NCI-H187 treated with DMSO at 0.1 percent for 48 hours (cell line): ENCODE data around the gene ABTB2.

Experiments
- DNase-seq: peaks from one replicate; lab custom pipeline; 2025; lab: John Stamatoyannopoulos, UW

The ABTB2 gene

GRCh38 chr11:34360046-34360445, 2.2 kb upstream of the ABTB2 start:
- no peak for DNase-seq

- DNase-seq = no peak
Measured at GRCh38 chr11:34359548-34359891, 1.7 kb upstream of the ABTB2 start.

- no peak for DNase-seq
Measured at GRCh38 chr11:34358728-34359547, 1.1 kb upstream of the ABTB2 start.

- no peak for DNase-seq
Measured at GRCh38 chr11:34358258-34358727, 483 bp upstream of the ABTB2 start.

GRCh38 chr11:34356913-34357700, 703 bp downstream of the ABTB2 start:
- DNase-seq = no peak

DNA sequence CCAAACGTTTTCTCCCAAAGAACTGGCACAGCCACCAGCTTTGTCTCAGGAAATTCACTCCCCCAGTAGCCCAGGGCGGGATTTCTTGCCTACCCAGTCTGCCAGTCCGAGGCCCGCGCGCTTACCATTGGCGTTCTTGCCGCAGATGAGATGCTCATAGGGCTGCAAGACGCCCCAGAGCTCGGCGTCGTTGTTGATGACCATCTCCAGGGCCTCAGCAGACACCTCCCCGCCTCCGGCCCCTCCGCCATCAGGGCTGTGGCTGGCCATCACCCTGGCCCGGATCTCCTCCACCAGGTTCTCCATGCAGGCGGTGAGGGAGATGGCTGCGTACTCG, 1.3 kb downstream of the ABTB2 start:
- no peak for DNase-seq

DNA sequence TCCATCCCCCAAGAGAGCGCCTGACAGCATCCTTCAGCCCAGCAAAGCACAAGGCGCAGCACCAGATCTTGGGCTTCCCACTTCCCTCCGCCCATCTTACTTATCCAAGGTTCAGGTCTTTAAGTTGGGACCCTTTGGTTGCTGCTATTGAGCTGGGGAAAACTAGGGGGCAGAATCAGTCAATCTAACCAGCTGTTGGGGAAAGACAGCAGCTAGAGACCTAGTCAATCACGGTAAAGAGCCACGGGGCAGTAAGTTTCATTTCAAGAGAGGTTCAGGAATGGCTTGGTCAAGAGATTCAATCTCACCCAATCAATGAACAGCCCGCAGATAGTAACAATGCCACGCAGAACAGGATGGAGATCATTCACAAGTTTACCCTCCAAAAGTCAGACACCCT, 1.7 kb downstream of the ABTB2 start:
- no peak for DNase-seq

GRCh38 chr11:34355726-34356125, 2.1 kb downstream of the ABTB2 start:
- DNase-seq = no peak

DNA sequence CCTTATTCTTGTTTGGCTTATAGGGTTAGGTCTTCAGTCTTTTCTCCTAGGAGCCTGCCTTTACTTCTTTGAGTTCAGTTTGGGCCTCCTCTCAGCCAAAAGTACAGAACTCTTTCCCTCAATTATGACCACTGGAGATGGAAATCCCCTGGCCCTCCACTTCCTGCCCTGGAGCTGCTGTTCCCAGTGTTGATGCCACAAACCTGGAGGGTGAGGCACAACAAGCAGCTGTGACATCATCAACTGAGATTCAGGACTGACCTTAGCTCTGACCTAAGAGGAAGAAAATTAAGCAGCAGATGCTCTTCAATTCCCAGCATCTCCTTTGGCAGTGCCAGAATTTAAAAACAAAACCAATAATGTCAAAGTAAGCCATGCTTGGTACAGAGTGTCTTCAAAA, 3.0 kb downstream of the ABTB2 start:
- DNase-seq = no peak

DNA sequence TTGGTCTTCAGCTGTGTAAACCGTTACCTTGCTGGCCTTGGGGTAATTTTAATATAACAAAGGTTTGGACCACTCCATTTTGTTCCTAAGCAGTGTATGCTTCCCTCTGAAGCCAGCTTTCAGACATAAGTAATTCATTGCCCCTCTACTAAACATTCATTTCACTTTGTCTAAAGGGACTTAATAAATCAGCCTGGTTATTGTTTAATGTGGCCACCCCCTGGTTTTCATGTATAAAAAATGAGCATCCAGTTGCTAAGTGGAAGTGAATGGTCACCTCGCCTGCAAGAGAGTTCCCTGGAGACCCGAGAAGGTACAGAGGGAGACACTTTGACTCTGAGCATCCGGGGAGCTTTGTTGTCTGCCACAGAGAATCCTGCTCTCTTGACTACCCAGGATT, 3.9 kb downstream of the ABTB2 start:
- no peak for DNase-seq

DNA sequence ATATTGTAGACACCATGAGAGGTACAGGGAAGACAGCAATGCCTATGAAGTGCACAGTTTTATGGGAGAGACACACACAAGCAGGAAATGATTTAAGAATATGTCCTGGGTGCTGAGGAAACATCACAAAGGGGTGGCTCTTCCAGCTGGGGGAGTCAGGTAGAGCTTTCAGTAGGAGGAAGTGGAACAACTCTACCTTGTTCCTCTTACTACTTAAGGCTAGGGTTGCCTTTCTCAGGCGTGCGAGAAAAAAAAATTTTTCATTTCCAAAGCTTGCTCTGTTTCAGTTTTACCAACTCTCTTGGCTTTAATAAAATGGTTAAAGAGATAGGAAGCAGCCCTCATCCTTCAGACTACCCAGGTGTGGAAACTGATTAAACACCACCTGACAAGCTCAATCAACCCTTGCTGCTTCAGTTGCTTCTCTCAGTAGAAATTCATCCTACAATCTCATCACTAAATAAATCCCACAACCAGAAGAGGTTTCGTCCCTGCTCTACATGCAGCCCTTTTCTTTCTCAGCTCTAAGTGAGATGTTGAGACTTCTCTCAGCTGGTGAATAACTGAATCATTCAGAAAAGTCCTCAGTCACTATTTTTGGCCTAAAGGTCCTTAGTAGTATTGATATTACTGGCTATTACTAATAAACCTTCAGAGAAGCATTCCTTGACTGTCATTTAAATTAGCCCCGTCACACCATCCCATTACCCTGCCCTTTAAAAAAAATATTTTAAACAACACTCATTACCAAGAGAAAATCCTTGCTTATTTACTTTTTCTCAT, 5.9 kb downstream of the ABTB2 start:
- DNase-seq = no peak

DNA sequence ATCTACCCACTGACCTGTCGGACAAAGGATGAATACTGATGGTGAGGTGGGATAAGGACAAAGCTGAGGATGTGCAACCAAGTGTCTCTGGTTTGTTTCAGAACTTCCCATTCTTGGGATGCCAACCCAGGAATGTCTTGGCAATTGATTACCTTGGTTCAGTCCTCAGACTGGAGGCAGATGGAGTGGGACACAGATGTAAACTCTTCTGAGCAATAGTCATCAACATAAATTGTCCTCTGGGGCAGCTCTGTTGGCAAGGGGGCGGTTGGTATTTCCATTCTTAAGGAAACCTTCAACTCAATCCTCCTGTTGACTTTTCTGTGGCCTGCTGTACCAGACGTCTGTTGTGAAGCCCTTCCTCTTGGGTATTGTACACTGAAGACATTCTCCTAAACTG, 6.8 kb downstream of the ABTB2 start:
- DNase-seq = no peak

DNA sequence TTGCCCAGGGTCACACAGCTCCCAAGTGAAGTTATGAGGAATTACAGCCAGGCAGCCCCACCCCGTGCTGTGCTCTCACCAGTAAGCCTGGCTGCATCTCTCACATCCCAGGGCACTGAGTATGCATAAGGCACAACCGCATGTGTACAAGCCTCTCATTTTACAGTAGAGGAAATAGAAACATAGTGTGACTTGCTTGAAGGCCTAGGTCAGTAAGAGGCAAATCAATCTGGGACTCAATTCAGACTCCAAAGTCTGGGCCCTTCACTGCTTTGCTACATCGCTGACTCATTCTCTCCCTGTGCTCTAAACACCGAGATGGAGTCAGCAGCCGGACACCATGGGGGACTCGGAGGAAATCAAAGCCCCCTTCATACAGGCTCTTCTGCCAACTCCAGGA, 7.9 kb downstream of the ABTB2 start:
- no peak for DNase-seq

DNA sequence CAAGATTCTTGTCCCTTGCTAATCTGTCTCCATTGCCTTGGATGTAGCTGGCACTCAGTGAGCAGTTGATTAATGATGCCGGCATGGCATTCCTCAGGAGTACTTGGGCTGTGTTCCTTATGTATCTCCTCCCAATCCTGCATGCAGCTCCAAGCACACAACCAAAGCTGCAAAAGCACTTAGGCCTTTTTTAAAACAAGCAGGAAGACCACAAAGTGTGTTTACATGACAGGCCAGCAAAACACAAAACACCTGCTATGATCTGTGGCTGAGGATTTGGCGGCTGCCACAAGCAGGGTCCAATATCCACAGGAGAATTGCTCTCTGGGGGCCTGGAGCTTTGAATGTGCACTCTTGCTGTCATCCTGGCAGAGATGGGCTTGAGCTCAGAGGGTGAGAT, 8.9 kb downstream of the ABTB2 start:
- peak; percentile 64 for DNase-seq

DNA sequence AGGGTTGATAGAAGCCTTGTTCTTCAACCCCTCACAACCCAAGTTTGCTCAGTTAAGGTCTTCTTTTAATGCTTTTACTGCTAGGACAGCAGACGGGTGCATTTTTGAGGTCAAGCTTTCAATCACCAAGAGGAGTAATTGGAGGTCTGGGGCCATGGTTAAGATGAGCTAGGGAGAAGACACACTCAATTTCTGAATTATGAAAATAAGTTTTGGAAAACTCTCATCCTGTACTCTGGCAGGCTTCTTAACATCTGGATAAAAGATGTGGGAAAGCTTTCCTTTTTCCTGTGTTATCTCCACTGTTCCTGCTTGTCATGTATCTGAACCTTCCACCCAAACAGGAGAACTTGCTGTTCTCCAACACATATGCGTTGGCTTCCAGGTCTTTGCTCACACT, 9.7 kb downstream of the ABTB2 start:
- no peak for DNase-seq

- no peak for DNase-seq
Measured at GRCh38 chr11:34346551-34346950, 11.3 kb downstream of the ABTB2 start.

- DNase-seq = no peak
Measured at GRCh38 chr11:34345991-34346480, 11.8 kb downstream of the ABTB2 start.

GRCh38 chr11:34345540-34345876, 12.3 kb downstream of the ABTB2 start:
- DNase-seq = no peak

- no peak for DNase-seq
Measured at GRCh38 chr11:34344768-34345539, 12.9 kb downstream of the ABTB2 start.

DNA sequence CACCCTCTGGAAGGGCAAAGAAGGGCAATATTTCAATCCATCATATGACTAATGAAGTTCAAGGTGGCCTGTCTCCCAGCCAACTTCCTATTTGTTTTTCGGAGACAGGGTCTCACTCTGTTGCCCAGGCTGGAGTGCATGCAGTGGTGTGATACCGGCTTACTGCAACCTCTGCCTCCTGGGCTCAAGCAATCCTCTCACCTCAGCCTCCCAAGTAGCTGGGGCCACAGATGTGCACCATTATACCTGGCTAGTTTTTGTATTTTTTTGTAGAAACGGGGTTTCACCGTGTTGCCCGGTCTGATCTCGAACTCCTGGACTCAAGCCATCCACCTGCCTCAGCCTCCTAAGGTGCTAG, 13.4 kb downstream of the ABTB2 start:
- no peak for DNase-seq

GRCh38 chr11:34343686-34344085, 14.1 kb downstream of the ABTB2 start:
- no peak for DNase-seq

- no peak for DNase-seq
Measured at GRCh38 chr11:34343153-34343552, 14.7 kb downstream of the ABTB2 start.
